ENCODE results near the gene LYL1. TPM values are rescaled to one million over a fixed set of nuclear protein-coding genes. Genes with fewer than 3 reads are reported as not detected.

Gene LYL1
- total and polyA plus RNA-seq, 2 donors (not counting 1 experiment from before 2014, with no cell fraction given) = 112 to 125 TPM

DNA sequence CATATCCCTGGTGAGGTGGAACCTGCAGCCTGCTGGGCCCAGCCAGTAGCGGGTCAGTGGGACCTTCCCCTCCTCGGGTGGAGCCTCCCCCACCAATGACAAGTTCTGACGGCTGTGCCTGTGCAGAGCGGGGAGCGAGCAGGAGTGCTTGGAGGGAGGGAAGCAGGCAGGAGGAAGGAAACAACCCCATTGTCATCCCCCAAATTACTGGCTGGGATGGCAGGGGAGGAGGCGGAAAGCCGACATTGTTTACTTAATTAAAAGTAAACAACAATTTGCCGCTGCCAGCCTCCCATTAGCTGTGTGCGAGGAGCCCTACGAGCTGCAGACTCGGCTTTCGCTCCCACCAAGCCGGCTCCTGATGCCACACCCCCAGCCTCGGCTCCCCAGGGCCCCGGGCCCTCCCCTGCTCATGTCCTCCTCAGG lies 45.5 kb downstream of the LYL1 start:
- Mint-ChIP-seq H3K4me3 (no peak overlapping the region), H3K4me1 (peaks cover 6% of the 10 kb centered on the region), H3K9me3 (ENCODE audit: insufficient read depth) (no peaks in the 10 kb centered on the region), H3K27ac (no peak overlapping the region), H3K27me3 (peaks cover 28% of the 10 kb centered on the region)
- DNase-seq (no peak), ATAC-seq (ENCODE audit: low read depth) (no peak)
- CTCF ChIA-PET = interaction anchor here (0.8 to 10.4 kb wide), 4 partner anchors 36 to 92 kb away, joined by 4 to 161 read pairs (median 5); no protein-coding TSS in a partner anchor
- intact Hi-C loops (cut with micrococcal nuclease) = no loop called here
- Histone ChIP-seq H3K4me1 (ENCODE audit: control insufficient read depth in 2 of 2, insufficient read depth in 2 of 2, low read length in 2 of 2) (peaks cover 7 to 17% of the 10 kb centered on the region in 2 donors), H3K79me2 (ENCODE audit: control insufficient read depth, insufficient read depth, low read length) (no peaks in the 10 kb centered on the region), H3K4me2 (replicated peaks; ENCODE audit: low read depth, low read length, poor library complexity, severe bottlenecking) (no peak overlapping the region), H3K27me3 (replicated peaks in 1 of 4; ENCODE audit: control extremely low read depth in 1 of 4, control insufficient read depth in 3 of 4, insufficient read depth in 4 of 4, low read length in 3 of 4) (peaks cover 0 to 36% (median 12%) of the 10 kb centered on the region in 4 experiments), H3K9ac (ENCODE audit: low read length) (no peak overlapping the region), H3K27ac (ENCODE audit: low read length in 2 of 2) (no peak overlapping the region), H4K20me1 (ENCODE audit: control insufficient read depth, insufficient read depth, low read length, poor library complexity, severe bottlenecking) (no peaks in the 10 kb centered on the region), H3K4me3 (ENCODE audit: control extremely low read depth in 1 of 5, extremely low read depth in 1 of 5, insufficient read depth in 1 of 5, low read depth in 2 of 5, low read length in 4 of 5) (no peak overlapping the region), H2AFZ (ENCODE audit: insufficient read depth, low read depth, low read length, poor library complexity, severe bottlenecking) (no peak overlapping the region), H3K36me3 (replicated peaks in 1 of 2; ENCODE audit: control extremely low read depth in 1 of 2, control insufficient read depth in 1 of 2, extremely low read depth in 1 of 2, insufficient read depth in 2 of 2, low read length in 1 of 2) (no peaks in the 10 kb centered on the region), H3K9me3 (ENCODE audit: control extremely low read depth in 1 of 3, control insufficient read depth in 2 of 3, insufficient read depth in 1 of 3, low read length in 2 of 3) (peaks cover 0 to 1% (median 0%) of the 10 kb centered on the region in 3 donors)
- TF ChIP-seq CTCF (IDR thresholded peaks at IDR 0.05) (no peak), EZH2 (IDR thresholded peaks at IDR 0.05; ENCODE audit: borderline replicate concordance, insufficient read depth, low read depth, low read length, poor library complexity, severe bottlenecking) (no peak)
- POLR2A ChIA-PET = no interaction called here
- WGBS (ENCODE audit: insufficient coverage) = 96% methylated on average over 7 of the region's 15 CpGs

DNA sequence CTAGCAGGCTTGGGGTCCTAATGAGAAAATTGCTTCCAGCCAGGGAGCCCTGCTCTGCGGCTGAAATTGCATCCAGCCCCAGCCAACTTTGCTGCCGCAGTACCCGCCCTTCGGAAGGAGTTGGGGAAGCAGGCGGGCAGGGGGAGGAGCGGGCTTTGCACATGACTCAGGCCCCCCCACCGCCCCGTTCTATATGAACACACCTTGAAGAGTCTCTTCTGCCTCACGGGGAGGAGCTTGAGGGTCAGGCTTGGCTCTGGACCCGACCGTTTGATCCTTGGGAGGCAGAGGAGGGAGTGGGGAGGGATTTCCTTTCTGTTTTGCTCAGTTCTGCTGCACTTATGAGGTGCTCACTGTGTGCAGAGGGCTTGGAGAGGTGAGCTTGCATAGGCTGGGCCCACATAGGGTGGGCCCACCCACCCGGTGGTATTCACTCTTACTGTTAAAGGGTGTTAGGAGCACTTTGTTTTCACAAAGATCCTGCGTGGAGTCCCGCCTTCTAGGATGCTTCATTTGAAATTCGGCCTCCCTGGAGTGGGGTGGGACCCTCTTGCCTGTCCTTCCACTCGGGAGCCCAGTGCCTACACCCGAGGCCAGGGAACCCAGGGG lies 46.5 kb downstream of the LYL1 start:
- H4K20me1 ChIP-seq (ENCODE audit: control insufficient read depth, insufficient read depth, low read length, poor library complexity, severe bottlenecking) = no peaks in the 10 kb centered on the region
- POLR2A ChIA-PET = no interaction called here
- CTCF ChIA-PET = interaction anchor here (0.7 to 1.3 kb wide), 4 partner anchors 23 to 79 kb away, joined by 3 read pairs; no protein-coding TSS in a partner anchor
- peaks cover 15 to 17% of the 10 kb centered on the region in 2 donors for H3K4me1 ChIP-seq (ENCODE audit: control insufficient read depth in 2 of 2, insufficient read depth in 2 of 2, low read length in 2 of 2)
- TF ChIP-seq CTCF (IDR thresholded peaks at IDR 0.05) = no peak
- TF ChIP-seq EZH2 (IDR thresholded peaks at IDR 0.05; ENCODE audit: borderline replicate concordance, insufficient read depth, low read depth, low read length, poor library complexity, severe bottlenecking) = no peak
- no peak for ATAC-seq (ENCODE audit: low read depth)
- H3K4me3 ChIP-seq (ENCODE audit: control extremely low read depth in 1 of 5, extremely low read depth in 1 of 5, insufficient read depth in 1 of 5, low read depth in 2 of 5, low read length in 4 of 5) = no peak overlapping the region
- H2AFZ ChIP-seq (ENCODE audit: insufficient read depth, low read depth, low read length, poor library complexity, severe bottlenecking) = no peak overlapping the region
- no peak for DNase-seq
- 88% methylated on average over 16 of the region's 17 CpGs for WGBS (ENCODE audit: insufficient coverage)
- H3K36me3 ChIP-seq (replicated peaks in 1 of 2; ENCODE audit: control extremely low read depth in 1 of 2, control insufficient read depth in 1 of 2, extremely low read depth in 1 of 2, insufficient read depth in 2 of 2, low read length in 1 of 2) = no peaks in the 10 kb centered on the region
- intact Hi-C loops (cut with micrococcal nuclease) = no loop called here
- Mint-ChIP-seq H3K27ac (no peak overlapping the region), H3K9me3 (ENCODE audit: insufficient read depth) (no peaks in the 10 kb centered on the region), H3K27me3 (peaks cover 32% of the 10 kb centered on the region), H3K4me1 (peaks cover 6% of the 10 kb centered on the region), H3K4me3 (no peak overlapping the region)
- peaks cover 0 to 45% (median 14%) of the 10 kb centered on the region in 4 experiments for H3K27me3 ChIP-seq (replicated peaks in 1 of 4; ENCODE audit: control extremely low read depth in 1 of 4, control insufficient read depth in 3 of 4, insufficient read depth in 4 of 4, low read length in 3 of 4)
- H3K4me2 ChIP-seq (replicated peaks; ENCODE audit: low read depth, low read length, poor library complexity, severe bottlenecking) = no peak overlapping the region
- no peaks in the 10 kb centered on the region for H3K79me2 ChIP-seq (ENCODE audit: control insufficient read depth, insufficient read depth, low read length)
- no peak overlapping the region for H3K9ac ChIP-seq (ENCODE audit: low read length)
- H3K9me3 ChIP-seq (ENCODE audit: control extremely low read depth in 1 of 3, control insufficient read depth in 2 of 3, insufficient read depth in 1 of 3, low read length in 2 of 3) = peaks cover 0 to 3% (median 0%) of the 10 kb centered on the region in 3 donors
- no peak overlapping the region for H3K27ac ChIP-seq (ENCODE audit: low read length in 2 of 2)
